SH-SY5Y (cell line): ENCODE measurements around the gene NTM.

Experiments used
- GATA2 ChIP-seq: IDR thresholded peaks from 2 replicates; pipeline ENCODE4 v1.6.1; 2011; ENCODE audit warnings: mild to moderate bottlenecking, low read depth, low read length
- GATA3 ChIP-seq: IDR thresholded peaks from 2 replicates; pipeline ENCODE4 v1.6.1; 2011; ENCODE audit warnings: low read depth, mild to moderate bottlenecking, low read length, moderate library complexity

DNA sequence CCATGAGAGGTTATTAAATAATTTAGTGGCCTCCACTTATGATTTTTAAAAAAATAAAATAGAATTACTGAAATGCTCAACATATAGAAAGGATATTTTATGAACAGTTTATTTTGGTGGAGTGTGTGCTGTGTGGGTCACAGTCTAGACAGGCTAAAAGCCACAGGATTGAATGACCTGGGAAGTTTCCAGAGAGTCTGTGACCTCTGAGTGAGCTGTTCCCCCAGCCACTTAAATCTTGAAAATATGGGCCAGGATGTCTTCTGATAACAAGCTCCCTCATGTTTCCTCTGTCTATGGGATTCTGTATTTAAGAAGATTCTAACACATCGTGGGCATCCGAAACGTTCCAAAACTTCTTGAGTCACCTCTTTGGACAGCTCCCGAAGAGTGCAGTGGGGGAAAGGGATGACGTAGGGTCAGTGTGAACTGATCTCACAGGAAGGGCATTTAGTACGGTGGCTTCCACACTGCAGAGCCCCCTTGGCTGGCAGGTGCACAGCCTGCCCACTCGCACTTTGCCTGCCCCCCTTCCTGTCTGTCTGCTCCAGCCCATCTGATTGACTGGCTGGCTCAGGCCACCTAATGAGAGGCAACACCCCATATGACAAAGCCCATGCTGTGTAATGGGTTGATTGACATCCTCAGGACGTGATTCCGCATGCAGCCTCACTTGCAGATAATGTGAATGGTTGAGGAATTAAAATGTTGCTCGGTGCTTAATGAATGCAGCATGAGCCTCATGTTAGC is 97.4 kb downstream of the NTM start:
- TF ChIP-seq GATA2 (no peak), GATA3 (no peak)
